Stimulated activated naive CD8-positive, alpha-beta T cell treated with anti-CD3 and anti-CD28 coated beads, Interleukin-15, amount 100 ng/mL, for 72 hours (primary cell): ENCODE data around the gene DOK7.

Experiments
- ATAC-seq: fragments of 150-1000 bp; cut with Tn5 transposase; 2 replicates; pipeline ENCODE4 v1.10.0; 2021; ENCODE audit warnings: mild to moderate bottlenecking, moderate library complexity
- DNase-seq, 2 donors: peaks; one replicate each; pipeline ENCODE4 v3.0.0; 2021 to 2022
- H3K27ac Mint-ChIP-seq, 2 donors: one replicate each; pipeline ENCODE4 v1.8.0; 2022; ENCODE audit warnings: mild to moderate bottlenecking in 2 of 2, mixed read lengths in 2 of 2, moderate library complexity in 2 of 2
- H3K27me3 Mint-ChIP-seq: one replicate; pipeline ENCODE4 v1.8.0; 2022; ENCODE audit warnings: mixed read lengths
- H3K4me1 Mint-ChIP-seq: one replicate; pipeline ENCODE4 v1.8.0; 2022; ENCODE audit warnings: mild to moderate bottlenecking, mixed read lengths
- H3K4me3 Mint-ChIP-seq, 2 donors: one replicate each; pipeline ENCODE4 v1.8.0; 2022; ENCODE audit warnings: mild to moderate bottlenecking in 2 of 2, mixed read lengths in 2 of 2, moderate library complexity in 1 of 2
- H3K9me3 Mint-ChIP-seq, 2 donors: one replicate each; pipeline ENCODE4 v1.8.0; 2022; ENCODE audit warnings: mixed read lengths in 2 of 2

Gene DOK7

DNA sequence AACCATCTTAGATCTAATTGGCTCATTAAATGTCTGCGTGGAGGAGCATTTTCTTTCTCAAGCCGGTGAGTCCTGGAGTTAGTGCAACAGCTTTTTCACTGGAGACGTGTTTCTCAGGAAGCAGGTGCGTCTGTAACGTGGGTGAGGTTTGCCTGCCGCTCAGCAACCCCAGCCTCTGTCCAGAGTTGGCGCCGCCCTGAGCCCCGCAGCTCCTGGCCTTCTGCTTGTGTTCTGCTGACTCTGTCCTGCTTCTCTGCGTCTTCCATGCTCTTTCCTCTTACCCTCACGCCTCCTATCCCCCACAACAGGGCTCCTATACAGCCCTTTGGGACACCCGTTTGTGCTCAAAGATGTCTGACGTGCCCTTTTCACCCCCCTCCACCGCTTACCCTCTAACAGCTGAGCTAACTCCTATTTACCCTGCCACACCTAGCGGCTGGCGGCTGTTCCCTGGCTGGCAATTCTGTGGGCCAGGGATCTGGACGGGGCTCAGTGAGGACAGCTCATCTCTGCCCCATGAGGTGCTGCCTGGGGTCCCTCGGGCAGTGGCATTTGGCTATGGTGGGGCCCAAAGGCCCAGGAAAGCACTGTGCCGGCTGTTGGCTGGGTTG is 18.8 kb downstream of the DOK7 start:
- ATAC-seq (no peak), DNase-seq (no peak)
- Mint-ChIP-seq H3K9me3 (no peaks in the 10 kb centered on the region), H3K4me1 (peaks cover 26% of the 10 kb centered on the region), H3K4me3 (no peak overlapping the region), H3K27ac (no peak overlapping the region), H3K27me3 (peaks cover 74% of the 10 kb centered on the region)

DNA sequence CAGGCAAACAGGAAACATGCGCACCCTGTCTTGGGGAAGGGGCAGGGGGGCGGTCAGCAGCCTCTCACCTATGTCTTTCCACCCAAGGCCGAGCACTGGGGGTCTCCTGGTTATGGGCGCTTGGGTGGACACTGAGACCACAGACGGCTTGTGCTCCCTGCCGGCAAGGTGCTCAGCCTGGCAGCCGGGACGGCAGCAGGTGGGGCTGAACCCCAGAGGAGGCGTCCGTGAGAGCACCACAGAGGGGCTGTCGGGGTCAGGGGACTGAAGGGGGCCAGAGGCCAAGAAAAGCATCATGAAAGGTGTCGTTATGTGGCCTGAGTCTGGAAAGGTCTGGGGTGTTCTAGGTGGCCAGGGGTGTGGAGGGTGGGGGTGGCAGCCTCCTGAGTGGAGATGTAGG is 19.6 kb downstream of the DOK7 start:
- H3K4me1 Mint-ChIP-seq = peaks cover 26% of the 10 kb centered on the region
- DNase-seq (no peak), ATAC-seq (no peak)
- H3K27me3 Mint-ChIP-seq = peaks cover 69% of the 10 kb centered on the region
- H3K4me3 Mint-ChIP-seq = no peak overlapping the region
- H3K27ac Mint-ChIP-seq = no peak overlapping the region
- no peaks in the 10 kb centered on the region for H3K9me3 Mint-ChIP-seq

DNA sequence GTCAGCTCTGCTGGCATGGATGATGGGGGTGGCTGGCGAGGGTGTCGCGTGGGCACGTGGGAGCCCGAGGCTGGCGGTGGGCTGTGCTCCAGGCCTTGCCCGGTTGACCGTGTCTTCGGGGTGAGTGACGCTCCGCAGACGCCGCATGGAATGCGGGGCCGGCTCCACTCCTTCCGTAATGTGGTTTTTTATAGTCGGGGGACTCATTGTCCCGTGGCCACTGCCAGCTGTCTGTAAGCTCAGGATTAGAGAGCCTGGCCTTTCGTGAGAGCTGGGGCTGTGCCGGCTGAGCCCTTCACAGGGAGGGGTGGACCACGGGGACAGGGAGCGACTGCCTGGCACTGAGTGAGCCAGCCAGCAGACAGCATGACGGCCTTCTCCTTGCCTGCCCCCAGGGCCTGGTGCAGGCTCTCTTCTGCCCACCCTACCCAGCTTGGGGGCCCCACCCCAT is 20.4 kb downstream of the DOK7 start:
- ATAC-seq (no peak), DNase-seq (no peak)
- H3K4me3 Mint-ChIP-seq = no peak overlapping the region
- peaks cover 26% of the 10 kb centered on the region for H3K4me1 Mint-ChIP-seq
- H3K9me3 Mint-ChIP-seq = no peaks in the 10 kb centered on the region
- H3K27ac Mint-ChIP-seq = no peak overlapping the region
- peaks cover 72% of the 10 kb centered on the region for H3K27me3 Mint-ChIP-seq

DNA sequence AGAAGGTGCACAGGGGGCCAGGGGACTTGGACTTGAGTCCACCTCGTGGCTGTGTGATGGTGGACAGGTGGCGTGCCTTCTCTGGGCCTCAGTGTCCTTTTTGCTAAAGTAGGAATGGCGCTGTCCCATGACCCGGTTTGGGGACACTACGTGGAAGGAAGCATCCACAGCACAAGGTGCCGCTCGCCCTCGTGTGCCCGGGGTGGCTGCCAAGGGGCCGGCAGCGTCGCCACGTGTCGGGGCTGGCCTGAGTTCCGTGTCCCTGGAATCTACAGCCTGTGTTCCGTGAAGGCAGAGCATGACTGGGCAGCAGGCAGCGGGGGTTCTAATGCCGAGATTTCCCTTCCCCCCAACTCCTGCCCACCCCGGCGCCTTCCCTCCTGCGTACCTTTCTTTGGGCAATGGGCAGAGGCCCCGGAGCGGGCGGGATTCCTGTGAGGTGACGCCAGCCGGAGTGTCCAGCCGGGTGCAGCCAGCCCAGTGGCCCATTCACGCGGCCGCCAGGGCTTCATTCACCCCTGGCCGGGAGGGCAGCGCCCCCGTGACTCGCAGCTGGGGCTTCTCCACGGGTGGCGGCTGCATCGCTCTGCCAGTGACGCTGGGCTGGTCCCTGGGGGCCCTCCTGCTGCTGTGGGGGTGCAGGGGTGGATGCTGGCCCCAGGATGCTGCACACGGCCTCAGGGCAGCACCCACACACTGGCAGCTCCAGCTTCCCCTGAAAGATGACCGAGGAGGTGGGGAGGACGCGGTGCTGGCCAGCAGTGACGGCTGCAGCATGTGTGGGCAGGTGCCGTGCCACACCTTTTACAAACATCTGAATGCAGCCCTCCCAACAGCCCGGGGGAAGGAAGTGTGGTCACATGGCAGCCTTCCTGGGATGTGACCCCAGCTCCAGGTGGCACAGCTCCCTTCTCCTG is 21.2 kb downstream of the DOK7 start:
- ATAC-seq = no peak
- Mint-ChIP-seq H3K4me3 (no peak overlapping the region), H3K4me1 (peaks cover 31% of the 10 kb centered on the region), H3K27ac (no peak overlapping the region), H3K9me3 (no peaks in the 10 kb centered on the region), H3K27me3 (peaks cover 80% of the 10 kb centered on the region)
- DNase-seq = no peak

DNA sequence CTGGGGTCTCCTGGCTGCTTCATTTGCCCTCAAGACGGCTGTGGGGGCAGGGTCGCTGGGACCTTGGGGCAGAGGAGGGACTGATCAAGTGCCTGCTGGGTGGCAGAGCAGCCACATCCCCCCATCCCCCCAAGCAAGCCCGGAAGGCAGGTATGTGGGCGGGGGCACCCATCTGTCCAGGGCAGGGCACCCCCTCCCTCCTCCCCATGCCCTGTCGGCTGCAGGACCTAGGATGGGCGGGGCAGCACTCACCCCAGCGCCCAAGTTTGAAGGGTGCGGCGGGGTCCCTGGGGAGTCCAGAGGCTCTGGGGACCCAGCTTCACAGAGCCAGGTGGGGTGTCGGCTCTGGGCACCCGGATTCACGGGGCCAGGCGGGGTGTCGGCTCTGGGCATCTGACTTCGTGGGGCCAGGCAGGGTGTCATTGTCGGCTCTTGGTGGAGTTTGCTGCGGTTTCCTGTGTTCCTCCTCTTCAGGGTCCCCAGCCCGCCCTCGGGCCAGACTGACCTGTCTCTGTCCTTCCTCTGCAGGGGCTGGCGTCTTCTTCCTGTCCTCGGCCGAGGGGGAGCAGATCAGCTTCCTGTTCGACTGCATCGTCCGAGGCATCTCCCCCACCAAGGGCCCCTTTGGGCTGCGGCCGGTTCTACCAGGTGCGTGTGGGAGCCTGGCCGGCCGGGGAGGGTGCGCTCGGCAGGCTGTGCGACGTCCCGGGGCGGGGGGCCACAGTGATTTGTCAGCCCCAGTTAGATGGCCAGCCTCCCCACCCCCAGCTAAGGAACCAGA is 22.1 kb downstream of the DOK7 start:
- peak overlapping the region in 1 of 2 donors; percentile 63 for H3K27ac Mint-ChIP-seq
- peaks cover 88% of the 10 kb centered on the region for H3K27me3 Mint-ChIP-seq
- ATAC-seq (no peak), DNase-seq (no peak)
- H3K4me3 Mint-ChIP-seq = peak overlapping the region in 1 of 2 donors; percentile 50
- H3K9me3 Mint-ChIP-seq = no peaks in the 10 kb centered on the region
- peaks cover 34% of the 10 kb centered on the region for H3K4me1 Mint-ChIP-seq

DNA sequence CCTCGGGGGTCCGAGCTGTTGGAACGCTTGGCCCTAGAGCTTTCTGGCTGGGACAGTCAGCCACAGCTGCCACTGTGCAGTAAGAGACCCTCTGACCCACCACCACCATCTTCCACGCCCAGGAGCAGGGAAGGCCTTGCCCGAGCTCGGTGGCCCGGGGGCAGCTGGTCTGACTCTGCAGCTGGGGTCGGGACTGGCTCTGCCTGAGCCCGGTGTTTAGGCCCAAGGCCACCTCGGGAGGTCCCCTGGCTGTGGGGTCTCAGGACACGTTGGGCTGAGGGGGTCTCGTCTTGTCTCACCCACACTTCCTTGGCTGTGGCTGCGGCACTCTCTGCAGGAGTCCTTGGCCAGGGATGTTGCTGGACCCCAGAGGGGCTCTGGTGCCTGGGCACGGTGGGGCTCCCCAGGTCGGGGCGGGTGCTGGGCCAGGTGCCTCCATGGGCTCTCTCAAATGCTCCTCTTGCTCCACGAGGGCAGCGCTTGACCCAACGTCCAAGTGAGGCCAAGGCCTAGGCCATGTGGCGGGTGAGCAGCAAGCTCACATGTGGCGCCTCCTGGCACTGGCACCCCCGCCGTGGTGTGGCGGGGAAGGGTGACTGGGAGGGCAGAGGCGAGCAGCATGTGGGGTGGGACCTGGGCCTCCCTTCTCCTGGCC is 22.9 kb downstream of the DOK7 start:
- Mint-ChIP-seq H3K9me3 (no peaks in the 10 kb centered on the region), H3K27ac (no peak overlapping the region), H3K27me3 (peaks cover 88% of the 10 kb centered on the region), H3K4me1 (peaks cover 28% of the 10 kb centered on the region), H3K4me3 (peak overlapping the region in 1 of 2 donors; percentile 39)
- ATAC-seq (peak; percentile 2), DNase-seq (no peak)

DNA sequence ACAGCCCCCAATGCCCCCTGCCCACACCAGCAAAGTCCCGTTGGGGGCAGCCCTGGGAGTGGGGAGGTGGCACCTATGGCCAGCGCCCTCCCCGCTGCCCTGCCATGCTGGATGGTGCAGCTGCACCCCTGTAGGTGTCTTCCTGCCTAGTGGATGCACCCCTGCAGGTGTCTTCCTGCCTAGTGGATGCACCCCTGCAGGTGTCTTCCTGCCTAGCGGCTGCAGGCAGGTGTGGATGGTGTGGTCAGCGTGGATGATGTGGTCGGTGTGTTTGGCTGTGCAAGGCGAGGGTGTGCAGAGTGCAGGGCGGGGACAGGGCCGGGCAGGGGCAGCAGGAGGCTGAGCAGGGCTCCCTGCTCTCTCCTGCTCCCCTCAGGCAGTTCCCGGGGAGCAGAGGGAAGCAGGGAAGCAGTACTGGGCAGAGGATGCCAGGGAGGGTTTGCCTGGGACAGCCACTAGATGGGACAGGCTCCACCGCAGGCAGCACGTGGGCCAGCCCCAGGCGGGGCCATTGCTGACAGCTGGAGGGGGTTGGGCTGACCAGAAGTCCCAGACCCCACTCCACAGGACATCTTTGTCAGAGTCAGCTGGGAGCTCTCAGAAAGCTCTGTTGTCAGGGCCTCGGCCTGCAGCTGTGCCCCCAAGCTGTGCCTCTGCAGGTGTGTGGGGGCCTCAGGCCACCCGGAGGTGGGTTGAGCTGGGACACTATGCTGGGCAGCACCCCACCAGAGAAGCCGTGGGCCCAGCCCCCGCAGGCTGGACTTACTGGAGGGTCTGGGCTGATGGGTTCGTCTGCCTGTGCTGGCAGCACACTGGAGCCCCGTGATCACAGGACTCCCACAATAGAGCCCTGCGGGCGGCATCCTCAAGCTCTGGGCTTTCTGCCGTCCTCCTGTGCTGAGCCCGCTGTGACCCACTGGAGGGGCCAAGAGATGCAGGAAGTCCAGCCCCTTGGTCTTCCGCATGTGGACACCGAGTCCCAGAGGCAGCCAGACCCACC is 23.7 kb downstream of the DOK7 start:
- ATAC-seq = peak; percentile 7
- Mint-ChIP-seq H3K9me3 (no peaks in the 10 kb centered on the region), H3K4me1 (peaks cover 28% of the 10 kb centered on the region), H3K4me3 (no peak overlapping the region), H3K27ac (peak overlapping the region in 1 of 2 donors; percentile 89), H3K27me3 (peaks cover 88% of the 10 kb centered on the region)
- DNase-seq = no peak

DNA sequence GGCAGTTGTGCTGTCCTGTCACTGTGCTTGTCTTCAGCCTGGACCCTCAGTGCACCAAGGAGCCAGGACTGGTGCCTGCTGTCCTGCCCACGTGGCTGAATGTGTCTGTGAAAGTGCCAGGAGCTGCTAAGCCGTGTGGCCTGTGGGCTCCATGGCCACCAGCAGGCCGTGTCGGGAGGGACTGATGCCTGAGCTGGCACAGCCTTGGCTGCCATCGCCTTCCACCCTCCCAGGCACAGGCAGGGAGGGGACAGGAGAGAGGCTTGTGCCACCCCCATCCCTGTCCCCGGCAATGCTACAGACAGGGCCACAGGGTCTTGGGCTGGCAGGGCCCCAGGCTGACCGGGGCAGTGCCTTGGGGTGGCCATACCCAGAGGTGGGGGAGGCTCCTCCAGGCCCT is 24.8 kb downstream of the DOK7 start:
- H3K9me3 Mint-ChIP-seq = no peaks in the 10 kb centered on the region
- ATAC-seq (no peak), DNase-seq (no peak)
- H3K27me3 Mint-ChIP-seq = peaks cover 84% of the 10 kb centered on the region
- H3K4me1 Mint-ChIP-seq = peaks cover 28% of the 10 kb centered on the region
- no peak overlapping the region for H3K4me3 Mint-ChIP-seq
- H3K27ac Mint-ChIP-seq = no peak overlapping the region

DNA sequence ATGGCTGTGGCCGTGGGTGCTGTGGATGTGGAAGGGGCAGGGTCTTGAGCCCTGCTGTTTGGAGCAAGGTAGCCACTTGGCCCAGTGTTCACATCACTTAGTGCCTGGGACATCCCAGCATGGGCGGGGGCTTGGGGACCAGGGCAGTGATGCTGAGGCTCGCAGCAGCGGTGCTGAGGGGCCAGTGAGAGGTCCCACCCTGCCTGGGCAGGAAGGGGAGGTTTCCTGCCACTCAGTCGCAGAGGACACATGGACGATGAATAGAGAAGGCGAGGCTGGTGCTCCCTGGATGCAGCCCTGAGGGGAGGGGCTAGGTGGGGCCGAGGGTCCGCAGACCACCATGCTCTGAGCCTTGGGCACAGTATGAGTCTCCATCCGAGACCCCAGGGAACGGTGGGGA is 25.7 kb downstream of the DOK7 start:
- no peak for ATAC-seq
- Mint-ChIP-seq H3K27me3 (peaks cover 83% of the 10 kb centered on the region), H3K4me3 (no peak overlapping the region), H3K27ac (no peak overlapping the region), H3K4me1 (peaks cover 28% of the 10 kb centered on the region), H3K9me3 (no peaks in the 10 kb centered on the region)
- DNase-seq = no peak

DNA sequence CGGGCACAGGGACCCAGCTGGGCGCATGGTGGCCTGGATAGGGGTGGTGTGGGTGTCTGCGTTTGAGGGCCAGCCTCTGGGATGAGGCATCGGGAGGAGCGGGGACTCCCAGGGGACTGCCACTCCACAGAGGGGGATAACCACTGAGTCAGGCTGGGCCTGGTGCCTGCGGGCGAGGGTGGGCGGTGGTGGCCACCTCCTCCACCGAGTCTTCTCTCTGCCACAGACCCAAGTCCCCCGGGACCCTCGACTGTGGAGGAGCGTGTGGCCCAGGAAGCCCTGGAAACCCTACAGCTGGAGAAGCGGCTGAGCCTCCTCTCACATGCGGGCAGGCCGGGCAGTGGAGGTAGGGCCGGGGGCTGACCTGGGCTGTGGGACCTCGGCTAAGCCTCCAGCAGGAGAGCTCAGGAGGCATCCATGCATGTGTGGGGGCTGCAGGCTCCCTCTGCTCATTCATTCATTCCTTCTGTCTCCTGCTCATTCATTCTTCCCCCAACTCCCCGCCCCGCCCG is 26.4 kb downstream of the DOK7 start:
- DNase-seq (peak in 1 of 2 donors; percentile 41), ATAC-seq (peak; percentile 52)
- no peaks in the 10 kb centered on the region for H3K9me3 Mint-ChIP-seq
- H3K4me1 Mint-ChIP-seq = peaks cover 28% of the 10 kb centered on the region
- no peak overlapping the region for H3K4me3 Mint-ChIP-seq
- H3K27ac Mint-ChIP-seq = no peak overlapping the region
- peaks cover 83% of the 10 kb centered on the region for H3K27me3 Mint-ChIP-seq

DNA sequence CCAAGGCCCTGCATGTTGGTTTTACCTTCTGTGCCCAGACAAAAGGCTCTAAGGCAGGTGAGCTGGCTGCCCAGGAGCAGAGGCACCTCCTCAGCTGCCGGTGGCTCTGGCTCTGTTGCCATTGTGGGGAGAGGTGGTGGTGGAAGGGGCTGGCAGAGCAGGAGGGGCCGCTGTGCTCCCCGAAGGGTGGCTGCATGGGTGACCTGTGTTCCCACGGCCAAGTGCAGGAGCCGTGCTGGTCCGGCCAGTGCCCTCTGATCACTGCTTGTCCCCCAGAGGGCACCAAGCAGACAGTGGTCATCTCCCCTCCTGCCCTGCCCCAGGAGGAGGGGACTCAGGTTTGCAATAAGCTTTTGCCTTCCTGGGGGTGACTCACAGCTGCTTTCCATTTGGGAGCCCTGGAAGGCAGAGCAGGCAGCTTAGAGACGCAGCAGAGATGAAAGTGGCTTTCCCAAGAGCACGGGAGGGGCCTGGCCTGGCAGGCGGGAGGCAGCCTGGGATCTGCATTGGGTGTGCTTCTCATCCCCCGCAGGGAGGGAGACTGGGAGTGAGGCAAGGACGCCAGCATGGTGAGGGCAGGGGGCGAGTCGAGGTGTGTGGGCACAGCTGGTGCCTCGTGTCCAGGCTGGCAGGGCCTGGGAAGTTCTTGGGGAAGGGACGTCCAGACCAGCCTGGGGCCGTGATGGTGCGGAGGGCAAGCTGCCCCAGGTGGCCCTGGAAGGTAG is 28.7 kb downstream of the DOK7 start:
- ATAC-seq (no peak), DNase-seq (no peak)
- Mint-ChIP-seq H3K9me3 (no peaks in the 10 kb centered on the region), H3K4me3 (no peak overlapping the region), H3K4me1 (peaks cover 8% of the 10 kb centered on the region), H3K27me3 (peaks cover 71% of the 10 kb centered on the region), H3K27ac (no peak overlapping the region)

DNA sequence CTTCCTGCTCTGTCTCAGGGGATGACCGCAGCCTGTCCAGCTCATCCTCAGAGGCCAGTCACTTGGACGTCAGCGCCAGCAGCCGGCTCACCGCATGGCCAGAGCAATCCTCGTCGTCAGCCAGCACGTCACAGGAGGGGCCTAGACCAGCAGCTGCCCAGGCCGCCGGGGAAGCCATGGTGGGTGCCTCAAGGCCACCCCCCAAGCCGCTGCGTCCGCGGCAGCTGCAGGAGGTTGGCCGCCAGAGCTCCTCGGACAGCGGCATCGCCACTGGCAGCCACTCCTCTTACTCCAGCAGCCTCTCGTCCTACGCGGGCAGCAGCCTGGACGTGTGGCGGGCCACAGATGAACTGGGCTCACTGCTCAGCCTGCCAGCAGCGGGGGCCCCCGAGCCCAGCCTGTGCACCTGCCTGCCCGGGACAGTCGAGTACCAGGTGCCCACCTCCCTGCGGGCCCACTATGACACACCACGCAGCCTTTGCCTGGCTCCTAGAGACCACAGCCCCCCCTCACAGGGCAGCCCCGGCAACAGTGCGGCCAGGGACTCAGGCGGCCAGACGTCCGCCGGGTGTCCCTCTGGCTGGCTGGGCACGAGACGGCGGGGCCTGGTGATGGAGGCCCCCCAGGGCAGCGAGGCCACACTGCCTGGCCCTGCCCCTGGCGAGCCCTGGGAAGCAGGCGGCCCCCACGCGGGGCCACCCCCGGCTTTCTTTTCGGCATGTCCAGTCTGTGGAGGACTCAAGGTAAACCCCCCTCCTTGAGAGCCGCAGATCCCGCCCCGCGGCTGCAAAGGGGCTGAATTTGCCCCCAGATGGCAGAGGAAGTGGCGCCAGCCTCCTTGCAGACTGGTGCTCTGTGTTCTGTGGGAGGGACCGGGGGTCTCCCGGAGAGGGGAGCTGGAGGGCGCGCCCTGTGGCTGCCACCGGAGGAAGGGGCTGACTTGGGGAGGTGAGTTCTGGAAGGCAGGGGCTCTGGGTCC is 29.9 kb downstream of the DOK7 start:
- ATAC-seq (no peak), DNase-seq (no peak)

More for the DNA sequence above, 29.9 kb downstream of the DOK7 start:
- Mint-ChIP-seq H3K4me1 (peaks cover 8% of the 10 kb centered on the region), H3K9me3 (no peaks in the 10 kb centered on the region), H3K27me3 (peaks cover 70% of the 10 kb centered on the region), H3K4me3 (no peak overlapping the region), H3K27ac (no peak overlapping the region)
